B cell (primary cell): ENCODE measurements around the gene NRGN.

Experiments
- EZH2 ChIP-seq: IDR thresholded peaks from 2 replicates; pipeline ENCODE4 v1.6.1; 2012; ENCODE audit warnings: borderline replicate concordance, low read depth, mild to moderate bottlenecking, moderate library complexity, low read length; ENCODE audit not compliant: insufficient read depth, poor library complexity, severe bottlenecking
- TF ChIP-seq, protein P1 (sequence below): fragments of 200-600 bp; IDR thresholded peaks from one replicate; pipeline ENCODE4 v1.8.0; 2022; ENCODE audit warnings: antibody characterized with exemption, mild to moderate bottlenecking

DNA sequence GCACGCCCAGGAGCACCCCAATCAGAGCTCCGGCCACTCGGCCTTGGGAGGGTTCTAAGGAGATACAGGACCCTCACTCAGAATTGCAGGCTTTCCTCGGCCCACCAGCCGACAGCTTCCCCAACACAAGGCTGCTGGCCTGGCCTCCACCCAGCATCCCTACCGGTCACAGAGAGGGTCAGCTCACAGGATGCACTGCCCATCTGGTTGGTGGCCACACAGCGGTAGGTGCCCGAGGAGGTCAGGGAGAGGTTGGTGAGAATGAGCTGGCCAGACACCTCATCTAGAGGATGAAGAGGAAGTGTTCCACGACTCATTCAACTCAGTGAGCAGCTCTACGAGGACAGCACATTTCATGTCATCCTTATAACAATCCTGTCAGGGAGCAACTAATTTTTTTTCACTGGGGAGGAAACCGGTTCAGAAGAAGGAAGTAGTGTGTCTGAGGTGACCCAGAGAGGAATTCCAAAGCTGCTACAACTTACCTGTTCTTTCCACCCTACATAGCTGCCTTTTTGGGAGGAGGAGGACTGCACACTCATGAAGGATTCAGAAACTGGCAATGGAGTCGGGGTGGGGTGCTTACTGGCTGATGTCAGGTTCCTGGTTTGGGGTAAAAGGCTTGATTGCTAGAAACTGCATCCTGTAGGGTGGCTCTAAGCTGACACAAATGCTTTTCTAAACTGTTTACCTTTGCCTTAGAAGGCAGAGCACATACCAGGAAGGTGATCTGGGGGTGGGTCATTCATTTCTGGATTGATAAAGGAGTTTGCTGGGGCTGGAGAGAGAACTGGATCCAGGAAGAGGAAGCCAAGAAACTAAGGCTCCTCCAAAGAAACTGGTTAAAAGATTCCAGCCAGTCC is 9.0 kb downstream of the NRGN start:
- TF ChIP-seq, protein P1, sequence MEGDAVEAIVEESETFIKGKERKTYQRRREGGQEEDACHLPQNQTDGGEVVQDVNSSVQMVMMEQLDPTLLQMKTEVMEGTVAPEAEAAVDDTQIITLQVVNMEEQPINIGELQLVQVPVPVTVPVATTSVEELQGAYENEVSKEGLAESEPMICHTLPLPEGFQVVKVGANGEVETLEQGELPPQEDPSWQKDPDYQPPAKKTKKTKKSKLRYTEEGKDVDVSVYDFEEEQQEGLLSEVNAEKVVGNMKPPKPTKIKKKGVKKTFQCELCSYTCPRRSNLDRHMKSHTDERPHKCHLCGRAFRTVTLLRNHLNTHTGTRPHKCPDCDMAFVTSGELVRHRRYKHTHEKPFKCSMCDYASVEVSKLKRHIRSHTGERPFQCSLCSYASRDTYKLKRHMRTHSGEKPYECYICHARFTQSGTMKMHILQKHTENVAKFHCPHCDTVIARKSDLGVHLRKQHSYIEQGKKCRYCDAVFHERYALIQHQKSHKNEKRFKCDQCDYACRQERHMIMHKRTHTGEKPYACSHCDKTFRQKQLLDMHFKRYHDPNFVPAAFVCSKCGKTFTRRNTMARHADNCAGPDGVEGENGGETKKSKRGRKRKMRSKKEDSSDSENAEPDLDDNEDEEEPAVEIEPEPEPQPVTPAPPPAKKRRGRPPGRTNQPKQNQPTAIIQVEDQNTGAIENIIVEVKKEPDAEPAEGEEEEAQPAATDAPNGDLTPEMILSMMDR: no peak
- no peak for TF ChIP-seq EZH2
